Measurements from ENCODE around the gene OR9Q1.

GRCh38 chr11:58127350-58127749 is 103.7 kb downstream of the OR9Q1 start:
- TF ChIP-seq, protein P1, sequence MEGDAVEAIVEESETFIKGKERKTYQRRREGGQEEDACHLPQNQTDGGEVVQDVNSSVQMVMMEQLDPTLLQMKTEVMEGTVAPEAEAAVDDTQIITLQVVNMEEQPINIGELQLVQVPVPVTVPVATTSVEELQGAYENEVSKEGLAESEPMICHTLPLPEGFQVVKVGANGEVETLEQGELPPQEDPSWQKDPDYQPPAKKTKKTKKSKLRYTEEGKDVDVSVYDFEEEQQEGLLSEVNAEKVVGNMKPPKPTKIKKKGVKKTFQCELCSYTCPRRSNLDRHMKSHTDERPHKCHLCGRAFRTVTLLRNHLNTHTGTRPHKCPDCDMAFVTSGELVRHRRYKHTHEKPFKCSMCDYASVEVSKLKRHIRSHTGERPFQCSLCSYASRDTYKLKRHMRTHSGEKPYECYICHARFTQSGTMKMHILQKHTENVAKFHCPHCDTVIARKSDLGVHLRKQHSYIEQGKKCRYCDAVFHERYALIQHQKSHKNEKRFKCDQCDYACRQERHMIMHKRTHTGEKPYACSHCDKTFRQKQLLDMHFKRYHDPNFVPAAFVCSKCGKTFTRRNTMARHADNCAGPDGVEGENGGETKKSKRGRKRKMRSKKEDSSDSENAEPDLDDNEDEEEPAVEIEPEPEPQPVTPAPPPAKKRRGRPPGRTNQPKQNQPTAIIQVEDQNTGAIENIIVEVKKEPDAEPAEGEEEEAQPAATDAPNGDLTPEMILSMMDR (IDR thresholded peaks at IDR 0.05), result no peak
- TF ChIP-seq POLR2A (IDR thresholded peaks at IDR 0.05), result no peak
